ENCODE results near the gene ENKD1.

DNA sequence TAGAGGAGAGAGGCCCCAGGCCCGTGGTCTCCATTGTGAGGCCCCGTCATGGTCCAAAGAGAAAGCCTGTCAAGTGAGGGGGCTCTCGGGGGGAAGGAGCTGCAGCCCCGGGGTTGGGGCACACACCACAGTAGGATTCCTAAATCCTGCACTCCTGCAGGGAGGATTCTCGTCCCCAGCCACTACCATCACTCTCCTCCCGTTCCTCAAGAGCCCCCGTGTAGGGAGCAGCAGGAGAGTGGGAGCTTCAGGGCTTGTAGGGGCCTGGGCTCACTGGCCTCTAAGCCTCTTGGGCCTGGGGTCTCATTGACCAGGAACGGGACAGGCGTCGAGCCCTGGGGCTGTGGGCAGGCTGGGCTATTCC is 885 bp upstream of the ENKD1 start:
- TF ChIP-seq POLR2AphosphoS5 (IDR thresholded peaks at IDR 0.05), result no peak
- no peak for TF ChIP-seq CTCF (IDR thresholded peaks at IDR 0.05)
